GM19468 (cell line): ENCODE measurements around the gene SSTR4.
"Not testable (repeated sequence)": the region's sequence is repeated elsewhere in the genome, so short reads cannot be mapped to it uniquely, and the experiment has no call there.

Experiments used
- ATAC-seq: cut with Tn5 transposase; IDR thresholded peaks from one replicate; pipeline ENCODE4 v1.9.1; 2021; ENCODE audit warnings: mild to moderate bottlenecking, moderate library complexity, moderate number of reproducible peaks; ENCODE audit not compliant: unreplicated experiment; ENCODE audit errors: extremely low read depth

Gene SSTR4

GRCh38 chr20:23017516-23017915, 17.6 kb upstream of the SSTR4 start:
- no peak for ATAC-seq

- no peak for ATAC-seq
Observed at GRCh38 chr20:23018432-23018831, 16.7 kb upstream of the SSTR4 start.

DNA sequence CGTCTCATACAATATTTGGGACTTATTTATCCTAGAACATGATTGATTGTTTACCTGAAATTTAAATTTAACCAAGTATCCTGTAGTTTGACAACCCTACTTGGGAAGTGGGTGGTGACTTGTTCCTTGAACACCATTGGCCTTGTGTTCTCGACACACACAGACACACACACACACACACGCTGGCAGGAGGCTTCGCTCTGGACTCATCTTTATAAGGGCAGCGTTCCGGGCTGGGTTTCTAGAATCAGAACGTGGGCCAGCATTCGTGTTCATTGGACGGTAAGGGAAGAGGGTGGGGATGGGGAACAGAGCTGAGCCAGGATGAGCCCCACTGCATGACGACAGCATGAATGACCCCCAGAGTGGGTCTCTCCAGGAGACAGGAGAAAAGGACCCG, 16.2 kb upstream of the SSTR4 start:
- ATAC-seq, result no peak

DNA sequence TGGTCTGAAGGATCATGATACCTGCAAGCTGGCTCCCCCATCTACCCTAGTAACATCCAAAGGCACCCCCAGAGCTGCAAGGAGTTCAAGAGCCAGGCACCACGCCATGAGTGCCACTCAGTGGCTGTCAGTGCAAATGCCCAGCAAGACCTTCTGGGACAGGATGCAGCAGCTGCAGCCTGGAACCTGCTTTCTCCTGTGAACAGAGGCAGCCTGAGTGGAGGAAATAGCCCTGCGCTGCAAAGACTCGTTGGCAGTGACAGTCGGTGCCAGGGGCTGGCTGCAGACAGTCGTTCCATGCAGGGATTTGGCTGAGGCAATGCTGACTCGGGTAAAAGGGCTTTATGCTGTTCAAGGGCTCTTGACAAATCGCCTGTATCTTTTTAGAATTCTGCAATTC, 15.7 kb upstream of the SSTR4 start:
- ATAC-seq, result no peak

- ATAC-seq, result no peak
Observed at GRCh38 chr20:23020230-23021018, 14.7 kb upstream of the SSTR4 start.

GRCh38 chr20:23021541-23021940, 13.6 kb upstream of the SSTR4 start:
- ATAC-seq, result no peak

DNA sequence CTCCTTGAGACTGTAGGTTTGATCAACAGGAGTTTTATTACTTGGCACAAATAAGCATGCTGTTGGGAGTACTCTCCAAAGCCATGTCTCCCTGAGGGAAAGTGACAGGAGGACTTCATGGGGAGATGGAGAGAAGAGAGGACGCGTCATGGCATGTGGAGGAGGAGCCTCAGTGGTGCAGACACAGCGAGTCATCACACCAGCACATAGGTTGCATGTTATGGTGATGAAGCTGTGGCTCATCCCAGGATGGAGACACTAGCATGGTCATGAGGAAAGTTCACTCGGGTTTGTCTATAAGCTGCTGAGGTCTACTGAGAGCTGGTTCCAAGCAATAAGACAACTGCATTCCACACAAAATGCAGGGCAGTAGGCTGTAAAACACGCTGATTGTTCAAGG, 13.2 kb upstream of the SSTR4 start:
- ATAC-seq, result no peak

- ATAC-seq, result no peak
Observed at GRCh38 chr20:23022849-23023248, 12.3 kb upstream of the SSTR4 start.

- no peak for ATAC-seq
Observed at GRCh38 chr20:23023621-23024177, 11.4 kb upstream of the SSTR4 start.

DNA sequence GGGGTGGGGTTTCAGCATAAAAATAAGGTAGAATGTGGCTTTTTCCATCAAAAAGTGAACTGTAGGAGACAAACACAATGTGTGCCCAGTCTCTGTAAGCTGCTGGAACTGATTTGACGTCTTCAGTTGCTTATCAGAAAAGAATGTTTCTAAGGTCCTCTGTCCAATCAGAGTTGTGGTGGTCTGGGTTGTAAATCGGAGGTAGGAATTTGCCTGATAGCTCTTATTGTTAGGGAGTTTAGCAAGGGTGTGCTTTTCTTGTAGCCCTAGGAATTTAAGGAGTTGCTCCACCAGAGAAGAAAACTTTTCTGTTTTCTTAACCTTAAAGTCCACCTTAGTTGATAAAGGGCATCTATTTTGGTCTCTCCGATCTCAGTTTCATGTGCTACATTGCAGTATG, 10.4 kb upstream of the SSTR4 start:
- ATAC-seq, result no peak

GRCh38 chr20:23025503-23025902, 9.6 kb upstream of the SSTR4 start:
- ATAC-seq, result not testable (repeated sequence)

- ATAC-seq, result no peak
Observed at GRCh38 chr20:23027721-23028120, 7.4 kb upstream of the SSTR4 start.

GRCh38 chr20:23028392-23028791, 6.7 kb upstream of the SSTR4 start:
- ATAC-seq, result no peak

DNA sequence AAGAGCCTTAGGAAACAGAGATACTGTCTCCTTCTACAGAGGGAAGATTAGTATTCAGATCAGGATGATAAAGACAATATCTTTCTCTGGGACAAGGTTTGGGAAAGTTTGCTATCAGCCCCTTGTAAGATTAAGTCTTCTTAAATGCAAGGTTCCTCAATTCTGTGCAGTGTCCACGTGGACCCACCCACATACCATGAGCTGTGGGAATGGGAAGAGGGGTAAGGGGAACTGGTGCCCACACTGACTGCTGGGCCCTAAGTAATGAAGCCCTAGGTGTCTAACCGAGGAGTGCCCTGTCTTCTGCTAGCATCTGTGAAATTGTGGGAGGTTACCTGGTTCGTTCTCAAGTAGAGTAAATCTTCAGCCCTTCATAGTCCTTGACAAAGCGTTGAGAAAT, 5.8 kb upstream of the SSTR4 start:
- ATAC-seq, result no peak

- ATAC-seq, result no peak
Observed at GRCh38 chr20:23031346-23031745, 3.8 kb upstream of the SSTR4 start.

- ATAC-seq, result no peak
Observed at GRCh38 chr20:23032056-23032749, 2.9 kb upstream of the SSTR4 start.

DNA sequence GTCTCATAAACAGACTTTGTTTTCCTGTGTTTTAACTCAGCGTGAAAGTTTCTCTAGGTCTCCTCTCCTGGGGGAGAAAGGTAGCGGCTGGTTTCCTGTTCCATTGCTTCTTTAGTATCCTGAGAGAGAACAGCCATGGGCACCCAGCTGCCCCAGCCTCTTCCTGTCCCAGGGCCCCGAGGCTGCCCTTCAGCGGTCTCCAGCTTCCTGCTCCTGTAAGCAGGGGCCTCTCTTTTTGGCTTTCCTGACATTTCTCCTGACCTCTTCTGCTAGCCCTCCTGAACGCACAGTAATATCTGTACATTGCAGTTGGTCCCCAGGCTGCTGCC, 2.4 kb upstream of the SSTR4 start:
- no peak for ATAC-seq

- no peak for ATAC-seq
Observed at GRCh38 chr20:23033918-23034317, 1.2 kb upstream of the SSTR4 start.

GRCh38 chr20:23035731-23036130, 619 bp downstream of the SSTR4 start:
- ATAC-seq, result no peak

DNA sequence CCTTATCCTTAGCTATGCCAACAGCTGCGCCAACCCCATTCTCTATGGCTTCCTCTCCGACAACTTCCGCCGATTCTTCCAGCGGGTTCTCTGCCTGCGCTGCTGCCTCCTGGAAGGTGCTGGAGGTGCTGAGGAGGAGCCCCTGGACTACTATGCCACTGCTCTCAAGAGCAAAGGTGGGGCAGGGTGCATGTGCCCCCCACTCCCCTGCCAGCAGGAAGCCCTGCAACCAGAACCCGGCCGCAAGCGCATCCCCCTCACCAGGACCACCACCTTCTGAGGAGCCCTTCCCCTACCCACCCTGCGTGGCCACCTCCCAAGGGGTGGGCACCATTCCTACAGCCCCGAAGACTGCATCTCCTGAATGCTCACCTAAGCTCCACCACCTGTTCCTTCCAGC, 1.3 kb downstream of the SSTR4 start:
- ATAC-seq, result no peak

GRCh38 chr20:23037017-23037481, 1.9 kb downstream of the SSTR4 start:
- no peak for ATAC-seq
